ENCODE measurements around the gene ATXN7L3B.

The ATXN7L3B gene

GRCh38 chr12:74552201-74552600, 14.6 kb downstream of the ATXN7L3B start:
- no peak for DNase-seq

GRCh38 chr12:74559728-74560127, 22.1 kb downstream of the ATXN7L3B start:
- DNase-seq = no peak

DNA sequence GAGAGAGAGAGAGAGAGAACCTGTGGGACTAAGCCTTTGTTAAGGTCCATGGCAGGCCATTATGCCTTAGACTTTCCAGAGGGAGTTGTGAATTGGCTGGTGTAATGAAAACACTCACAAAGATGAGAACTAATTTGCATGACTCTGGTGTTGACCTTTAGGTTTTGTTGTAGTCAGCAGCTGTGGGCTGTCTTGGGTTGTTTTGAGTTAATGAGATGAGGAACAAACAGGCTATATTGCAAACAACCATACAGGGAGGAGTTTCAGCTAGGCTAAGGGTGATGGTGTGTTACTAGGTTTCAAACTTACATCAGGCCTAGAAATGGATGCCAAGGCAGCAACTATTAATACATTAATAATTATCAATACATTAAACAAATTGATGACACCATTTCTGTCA, 26.3 kb downstream of the ATXN7L3B start:
- no peak for DNase-seq

- DNase-seq = no peak
Observed at GRCh38 chr12:74578486-74578885, 40.9 kb downstream of the ATXN7L3B start.

DNA sequence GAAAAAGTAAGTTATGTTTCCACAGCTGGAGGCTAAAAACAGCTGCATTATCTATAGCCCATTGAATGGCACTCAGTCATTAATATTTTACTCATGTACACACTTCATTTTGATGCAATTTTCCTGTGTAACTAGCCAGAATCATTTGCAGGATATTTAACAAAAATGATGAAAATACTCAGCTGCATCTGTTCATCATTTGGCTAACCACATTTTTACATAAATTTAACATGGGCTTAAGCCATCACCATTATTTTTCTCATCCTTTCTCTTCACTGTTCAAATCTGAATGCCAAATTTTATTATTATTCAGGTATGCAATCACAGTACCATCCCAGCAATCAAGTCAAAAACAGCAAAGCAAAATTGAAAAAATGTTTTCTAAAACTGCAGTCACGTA, 41.8 kb downstream of the ATXN7L3B start:
- DNase-seq = no peak

GRCh38 chr12:74579981-74580380, 42.3 kb downstream of the ATXN7L3B start:
- DNase-seq = no peak

- DNase-seq = no peak
Observed at GRCh38 chr12:74581439-74581838, 43.8 kb downstream of the ATXN7L3B start.

DNA sequence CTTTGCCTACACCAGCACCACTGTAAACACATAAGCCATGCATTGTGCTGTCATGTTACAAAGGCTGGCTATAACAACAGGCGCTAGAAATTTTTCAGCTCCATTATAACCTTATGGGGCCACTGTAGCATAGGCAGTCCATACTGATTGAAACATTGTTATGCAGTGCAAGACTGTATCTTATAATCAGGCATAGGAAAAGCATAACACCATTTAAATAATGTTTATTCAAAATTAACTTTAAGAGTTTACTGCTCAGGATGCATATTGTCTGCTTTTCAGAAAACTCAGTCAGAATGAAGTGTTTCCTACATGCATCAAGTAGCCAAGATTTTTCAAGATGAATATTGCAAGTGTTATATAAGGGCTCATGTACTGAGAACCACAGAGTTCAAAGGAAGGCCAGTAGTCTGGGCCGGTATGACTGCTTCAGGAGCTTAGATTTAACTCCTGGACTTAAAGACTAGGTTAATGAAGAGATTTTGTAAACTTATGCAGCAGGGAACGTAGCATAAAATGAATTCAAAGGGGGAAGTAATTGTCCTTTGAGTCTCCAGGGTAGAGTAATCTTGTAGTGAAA, 46.9 kb downstream of the ATXN7L3B start:
- DNase-seq = no peak

GRCh38 chr12:74586251-74586650, 48.6 kb downstream of the ATXN7L3B start:
- no peak for DNase-seq

All from HCEC 1CT (cell line).